Panc1 (cell line): Measurements from ENCODE around the gene CCDC154. TPM values are rescaled to one million over a fixed set of nuclear protein-coding genes. Genes with fewer than 3 reads are reported as not detected.

Experiments
- ATAC-seq: fragments of 200-7000 bp; cut with Tn5 transposase; 2 replicates; pipeline ENCODE4 v1.9.1; 2020; ENCODE audit warnings: mild to moderate bottlenecking, moderate library complexity
- BruUV-seq: library from RNA; stranded (reverse); fragments of 400-500 nt; replicated peaks from 2 replicates; lab custom pipeline; 2021; lab: Mats Ljungman, UMichigan
- CTCF ChIA-PET: fragments of 300-600 bp; sonication (Branson Sonifier 250); formaldehyde crosslinking; loops from one replicate; lab custom pipeline; 2022; ENCODE audit warnings: antibody characterized with exemption; lab: Charles Lee
- POLR2A ChIA-PET: fragments of 300-600 bp; sonication (Branson Sonifier 250); formaldehyde crosslinking; loops from one replicate; lab custom pipeline; 2022; ENCODE audit warnings: antibody characterized with exemption; lab: Charles Lee
- DNase-seq: peaks from one replicate; pipeline ENCODE4 v3.0.0-alpha.2; 2010; ENCODE audit warnings: low read depth, low spot score
- H3K27ac ChIP-seq: 2 replicates; pipeline ENCODE4 v1.5.1; 2011; ENCODE audit warnings: mild to moderate bottlenecking, low read length, inconsistent platforms
- H3K27me3 ChIP-seq: fragments of 200-500 bp; sonication (Bioruptor generic); 2 replicates; pipeline ENCODE4 v1.6.0; 2014; ENCODE audit warnings: low read length, inconsistent platforms; ENCODE audit not compliant: control insufficient read depth, insufficient read depth
- H3K36me3 ChIP-seq: fragments of 200-500 bp; sonication (Bioruptor generic); 2 replicates; pipeline ENCODE4 v1.5.1; 2014; ENCODE audit warnings: inconsistent platforms, mild to moderate bottlenecking, low read length, moderate library complexity; ENCODE audit not compliant: control insufficient read depth, insufficient read depth
- H3K4me1 ChIP-seq: 2 replicates; pipeline ENCODE4 v1.5.1; 2011; ENCODE audit warnings: inconsistent platforms, mild to moderate bottlenecking, low read length, moderate library complexity; ENCODE audit not compliant: control insufficient read depth, insufficient read depth
- H3K4me3 ChIP-seq, 2 experiments: 2 replicates each; pipeline ENCODE4 v1.5.1; 2011 to 2012; ENCODE audit warnings: low read depth in 2 of 2, low read length in 2 of 2, mild to moderate bottlenecking in 2 of 2, inconsistent platforms in 1 of 2, moderate library complexity in 1 of 2
- H3K9me3 ChIP-seq: fragments of 200-500 bp; sonication (Bioruptor generic); 2 replicates; pipeline ENCODE4 v1.5.1; 2014; ENCODE audit warnings: low read depth, mild to moderate bottlenecking, inconsistent platforms, low read length, moderate library complexity; ENCODE audit not compliant: control insufficient read depth, insufficient read depth
- CTCF ChIP-seq: fragments of 450-650 bp; IDR thresholded peaks from 2 replicates; pipeline ENCODE4 v1.5.1; 2017; ENCODE audit warnings: mild to moderate bottlenecking
- POLR2AphosphoS5 ChIP-seq: IDR thresholded peaks from 2 replicates; pipeline ENCODE4 v1.6.1; 2012; ENCODE audit warnings: mild to moderate bottlenecking, low read depth, low read length, moderate library complexity
- REST ChIP-seq, 2 experiments: IDR thresholded peaks; 2 replicates each; pipeline ENCODE4 v1.6.1; 2011 to 2012; ENCODE audit warnings: low read depth in 2 of 2, control low read depth in 1 of 2, low read length in 1 of 2, mild to moderate bottlenecking in 1 of 2, moderate library complexity in 1 of 2; ENCODE audit not compliant: insufficient read depth in 1 of 2
- SIN3A ChIP-seq: IDR thresholded peaks from 2 replicates; pipeline ENCODE4 v1.6.1; 2012; ENCODE audit warnings: low read depth, mild to moderate bottlenecking, low read length, moderate library complexity, borderline replicate concordance; ENCODE audit not compliant: insufficient read depth
- TCF7L2 ChIP-seq: IDR thresholded peaks from 2 replicates; pipeline ENCODE4 v1.6.1; 2011; ENCODE audit warnings: mild to moderate bottlenecking, low read depth, low read length, inconsistent platforms
- in situ Hi-C: cut with HindIII; loops from 2 replicates; pipeline ENCODE4 v1.10.0; 2016; ENCODE audit warnings: low sequenced_read_pairs, low pct_unique_long_range_greater_than_20kb
- intact Hi-C: fragments of 100-400 bp; cut with micrococcal nuclease; formaldehyde crosslinking; loops from one replicate; pipeline ENCODE4 v1.10.0; 2022; ENCODE audit not compliant: unreplicated experiment
- total RNA-seq: library from RNA; stranded (reverse); gene quantifications from one replicate; pipeline ENCODE4 v1.2.1, GENCODE V29; 2021; ENCODE audit not compliant: unreplicated experiment

CCDC154 gene
- total RNA-seq, 1 experiment from 2014 or later: 2.0 TPM

GRCh38 chr16:1428511-1428910 is 15.8 kb downstream of the CCDC154 start:
- DNase-seq: no peak
- CTCF ChIA-PET: no interaction called here

More at GRCh38 chr16:1428511-1428910, 15.8 kb downstream of the CCDC154 start:
- POLR2A ChIA-PET: no interaction called here
- H3K4me3 ChIP-seq: no peak overlapping the region
- in situ Hi-C loops: no loop called here
- H3K9me3 ChIP-seq: no peaks in the 10 kb centered on the region
- no peak overlapping the region for H3K27ac ChIP-seq
- no peaks in the 10 kb centered on the region for H3K27me3 ChIP-seq
- no peak for ATAC-seq
- intact Hi-C loops: no loop called here
- no TSS peak for BruUV-seq
- H3K36me3 ChIP-seq: no peaks in the 10 kb centered on the region
- no peak for TF ChIP-seq TCF7L2
- TF ChIP-seq POLR2AphosphoS5: no peak
- TF ChIP-seq SIN3A: no peak
- no peak; the same call in 1 of the 2 replicates for TF ChIP-seq CTCF
- no peak for TF ChIP-seq REST (IDR thresholded peaks at IDR 0.05; ENCODE audit: insufficient read depth in 1 of 2, low read depth in 2 of 2, low read length in 1 of 2)
- H3K4me1 ChIP-seq: no peaks in the 10 kb centered on the region
